GM23248 (cell line): Measurements from ENCODE around the gene PRKD1. TPM values are rescaled to one million over a fixed set of nuclear protein-coding genes. Genes with fewer than 3 reads are reported as not detected.
"Not testable (repeated sequence)": the region's sequence is repeated elsewhere in the genome, so short reads cannot be mapped to it uniquely, and the experiment has no call there.

Source experiments
- DNase-seq: peaks from one replicate; pipeline ENCODE4 v3.0.0-alpha.2; 2015
- H2AFZ ChIP-seq: fragments of 200-600 bp; sonication (generic); 2 replicates; pipeline ENCODE4 v1.6.1; 2016; ENCODE audit warnings: antibody characterized with exemption
- H3F3A ChIP-seq: fragments of 200-600 bp; sonication (generic); 2 replicates; pipeline ENCODE4 v1.6.1; 2016; ENCODE audit warnings: mild to moderate bottlenecking, antibody characterized with exemption, mixed run types; ENCODE audit not compliant: insufficient read depth
- H3K27ac ChIP-seq: fragments of 200-600 bp; sonication (generic); 2 replicates; pipeline ENCODE4 v1.5.1; 2016; ENCODE audit warnings: mild to moderate bottlenecking
- H3K27me3 ChIP-seq: fragments of 200-600 bp; sonication (generic); replicated peaks from 2 replicates; pipeline ENCODE4 v1.6.1; 2016; ENCODE audit warnings: mild to moderate bottlenecking; ENCODE audit not compliant: insufficient read depth
- H3K36me3 ChIP-seq: fragments of 200-600 bp; sonication (generic); 2 replicates; pipeline ENCODE4 v1.6.1; 2016; ENCODE audit warnings: low read depth, mild to moderate bottlenecking
- H3K4me1 ChIP-seq: fragments of 200-600 bp; sonication (generic); 2 replicates; pipeline ENCODE4 v1.6.1; 2016; ENCODE audit warnings: mild to moderate bottlenecking; ENCODE audit not compliant: insufficient read depth
- H3K4me2 ChIP-seq: fragments of 200-600 bp; sonication (generic); one replicate; pipeline ENCODE4 v1.6.1; 2016; ENCODE audit warnings: mild to moderate bottlenecking; ENCODE audit not compliant: unreplicated experiment
- H3K4me3 ChIP-seq: fragments of 200-600 bp; sonication (generic); 2 replicates; pipeline ENCODE4 v1.5.1; 2016; ENCODE audit warnings: mild to moderate bottlenecking
- H3K79me2 ChIP-seq: fragments of 200-600 bp; sonication (generic); 2 replicates; pipeline ENCODE4 v1.6.1; 2016; ENCODE audit warnings: mild to moderate bottlenecking; ENCODE audit not compliant: insufficient read depth
- H3K9ac ChIP-seq: fragments of 200-600 bp; sonication (generic); 2 replicates; pipeline ENCODE4 v1.6.1; 2016; ENCODE audit warnings: mild to moderate bottlenecking
- H3K9me2 ChIP-seq: fragments of 200-600 bp; sonication (generic); 2 replicates; pipeline ENCODE4 v1.6.1; 2016; ENCODE audit warnings: mixed run types, mild to moderate bottlenecking, moderate library complexity; ENCODE audit not compliant: insufficient read depth
- H3K9me3 ChIP-seq: fragments of 200-600 bp; sonication (generic); one replicate; pipeline ENCODE4 v1.6.1; 2017; ENCODE audit warnings: low read depth
- H4K20me1 ChIP-seq: fragments of 200-600 bp; sonication (generic); 2 replicates; pipeline ENCODE4 v1.6.0; 2016; ENCODE audit not compliant: insufficient read depth
- EZH2 ChIP-seq: fragments of 200-600 bp; sonication (generic); IDR thresholded peaks from 2 replicates; pipeline ENCODE4 v1.6.1; 2018; ENCODE audit warnings: antibody characterized with exemption, mild to moderate bottlenecking; ENCODE audit not compliant: insufficient read depth, poor library complexity, severe bottlenecking
- EZH2phosphoT487 ChIP-seq: fragments of 200-600 bp; sonication (generic); IDR thresholded peaks from 2 replicates; pipeline ENCODE4 v1.6.1; 2018; ENCODE audit warnings: antibody characterized with exemption, moderate library complexity, mild to moderate bottlenecking, low read depth; ENCODE audit not compliant: insufficient read depth
- WGBS, 2 experiments: methylation state at CpG; one replicate each; pipeline ENCODE4 v1.1.6; 2015 to 2017; ENCODE audit warnings: low lambda C conversion rate in 2 of 2, low coverage in 1 of 2; ENCODE audit errors: missing lambda C conversion rate in 2 of 2; 5-methylcytosine and 5-hydroxymethylcytosine counted together
- in situ Hi-C: fragments of 300-500 bp; cut with MboI; formaldehyde crosslinking; loops from 2 replicates; pipeline ENCODE4 v1.15.0; 2020
- polyA plus RNA-seq: library from polyadenylated mRNA; unstranded; fragments of >200 nt; fragmentation: Nextera tagmentation; extraction: Ambion mirVana; gene quantifications from 2 replicates; pipeline ENCODE4 v1.2.1, GENCODE V29; 2016
- total RNA-seq: library from RNA; depleted of rRNA; stranded (reverse); fragments of >200 nt; shearing (Covaris generic); gene quantifications from 2 replicates; pipeline ENCODE4 v1.2.3, GENCODE V29; 2014

PRKD1 gene
- total and polyA plus RNA-seq, 2 experiments from 2014 or later = 24.2 to 30.7 TPM

DNA sequence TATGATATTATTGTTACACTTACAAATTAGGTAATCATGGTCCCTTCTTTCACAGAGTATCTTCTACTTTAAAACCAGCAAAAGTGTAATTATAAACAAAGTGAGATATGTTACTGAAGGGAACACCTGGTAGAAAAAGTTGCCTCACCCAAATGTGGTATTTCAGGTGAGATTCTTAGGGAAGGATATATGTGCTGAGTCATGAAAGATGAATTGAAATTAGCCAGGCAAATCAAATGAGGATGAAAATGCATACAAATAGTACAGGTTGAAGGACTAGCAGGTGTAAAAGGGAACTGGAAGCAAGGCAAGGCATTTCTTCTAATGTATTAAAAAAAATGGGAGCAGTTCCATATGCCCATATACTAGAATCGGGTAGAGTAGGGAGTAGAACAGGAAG is 220.9 kb downstream of the PRKD1 start:
- Histone ChIP-seq H3K79me2 (peaks cover 7% of the 10 kb centered on the region), H3K4me2 (no peak overlapping the region)
- 97 to 100% methylated on average over 1 of the region's 1 CpG for WGBS, 2 experiments

DNA sequence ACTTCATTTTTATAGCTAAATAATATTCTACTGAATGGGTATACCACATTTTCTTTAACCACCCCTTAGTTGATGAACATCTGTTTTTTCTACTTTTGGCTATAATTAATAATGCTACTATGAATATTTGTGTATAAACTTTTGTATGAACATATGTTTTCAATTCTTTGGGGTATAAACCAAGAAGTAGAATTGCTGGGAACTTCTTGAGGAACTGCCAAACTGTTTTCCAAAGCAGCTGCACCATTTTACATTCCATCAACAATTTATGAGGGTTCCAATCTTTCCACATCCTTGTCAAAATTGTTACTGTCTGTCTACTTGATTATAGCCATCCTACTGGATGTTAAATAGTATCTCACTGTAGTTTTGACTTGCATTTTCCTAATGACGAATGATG is 221.8 kb downstream of the PRKD1 start:
- Histone ChIP-seq H3F3A (no peaks in the 10 kb centered on the region), H3K4me2 (no peak overlapping the region), H2AFZ (no peak overlapping the region), H3K79me2 (peaks cover 7% of the 10 kb centered on the region), H3K27ac (no peak overlapping the region), H3K36me3 (peaks cover 4% of the 10 kb centered on the region; the same call in 1 of the 2 replicates), H3K4me1 (no peaks in the 10 kb centered on the region), H3K27me3 (no peaks in the 10 kb centered on the region), H4K20me1 (no peaks in the 10 kb centered on the region; the same call in 1 of the 2 replicates), H3K9me2 (no peaks in the 10 kb centered on the region), H3K9me3 (no peaks in the 10 kb centered on the region), H3K4me3 (no peak overlapping the region), H3K9ac (no peak overlapping the region)
- no peak for TF ChIP-seq EZH2
- TF ChIP-seq EZH2phosphoT487 = no peak
- DNase-seq = no peak
- 97 to 100% methylated on average over 1 of the region's 1 CpG for WGBS, 2 experiments
- in situ Hi-C loops = no loop called here

More for the DNA sequence above, 220.9 kb downstream of the PRKD1 start:
- Histone ChIP-seq H3K9me2 (no peaks in the 10 kb centered on the region), H3K36me3 (peaks cover 4% of the 10 kb centered on the region; the same call in 1 of the 2 replicates), H3K9ac (no peak overlapping the region), H3K4me1 (no peaks in the 10 kb centered on the region), H3F3A (no peaks in the 10 kb centered on the region), H3K9me3 (no peaks in the 10 kb centered on the region), H3K27ac (no peak overlapping the region), H2AFZ (no peak overlapping the region), H3K27me3 (no peaks in the 10 kb centered on the region), H3K4me3 (no peak overlapping the region), H4K20me1 (no peaks in the 10 kb centered on the region; the same call in 1 of the 2 replicates)
- in situ Hi-C loops = no loop called here
- TF ChIP-seq EZH2 (no peak), EZH2phosphoT487 (no peak)
- no peak for DNase-seq

DNA sequence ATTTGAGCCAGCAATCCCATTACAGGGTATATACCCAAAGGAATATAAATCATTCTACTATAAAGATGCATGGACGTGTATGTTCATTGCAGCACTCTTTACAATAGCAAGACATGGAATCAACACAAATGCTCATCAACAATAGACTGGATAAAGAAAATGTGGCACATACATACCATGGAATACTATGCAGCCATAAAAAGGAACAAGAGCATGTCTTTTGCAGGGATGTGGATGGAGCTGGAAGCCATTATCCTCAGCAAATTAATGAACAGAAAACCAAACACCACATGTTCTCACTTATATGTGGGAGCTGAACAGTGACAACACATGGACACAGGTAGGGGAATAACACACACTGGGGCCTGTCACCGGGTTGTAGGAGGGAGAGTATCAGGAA is 238.1 kb downstream of the PRKD1 start:
- H3K36me3 ChIP-seq, H2AFZ ChIP-seq, H3K27ac ChIP-seq, H3K4me3 ChIP-seq, H3K4me1 ChIP-seq, H3K9me2 ChIP-seq, H3K9me3 ChIP-seq, H3F3A ChIP-seq, DNase-seq, H3K27me3 ChIP-seq, H3K4me2 ChIP-seq, H3K9ac ChIP-seq, in situ Hi-C loops: not testable (repeated sequence)
- WGBS, 2 experiments = 95 to 100% methylated on average over 2 of the region's 2 CpGs
- Histone ChIP-seq H3K79me2 (peaks cover 27% of the 10 kb centered on the region), H4K20me1 (peaks cover 18% of the 10 kb centered on the region)

GRCh38 chr14:29687866-29688265 is 239.8 kb downstream of the PRKD1 start:
- H4K20me1 ChIP-seq = peaks cover 12% of the 10 kb centered on the region; the same call in 1 of the 2 replicates
- no peaks in the 10 kb centered on the region for H3K4me1 ChIP-seq
- no peak overlapping the region for H2AFZ ChIP-seq
- H3K9ac ChIP-seq = no peak overlapping the region
- no peaks in the 10 kb centered on the region for H3K9me3 ChIP-seq
- TF ChIP-seq EZH2 (no peak), EZH2phosphoT487 (no peak)
- no peak overlapping the region for H3K4me3 ChIP-seq
- H3K36me3 ChIP-seq = no peaks in the 10 kb centered on the region
- WGBS, 2 experiments = 95 to 98% methylated on average over 2 of the region's 2 CpGs
- H3K79me2 ChIP-seq = peaks cover 27% of the 10 kb centered on the region
- no peak for DNase-seq
- H3K27me3 ChIP-seq = no peaks in the 10 kb centered on the region
- no peak overlapping the region for H3K4me2 ChIP-seq
- no peaks in the 10 kb centered on the region for H3F3A ChIP-seq
- H3K27ac ChIP-seq = no peak overlapping the region
- H3K9me2 ChIP-seq = no peaks in the 10 kb centered on the region
- in situ Hi-C loops = no loop called here
